SIG-M5 treated with dmso at 0.1 percent for 504 hours (cell line): ENCODE results near the gene MORF4L1.
"Not testable (repeated sequence)": the region's sequence is repeated elsewhere in the genome, so short reads cannot be mapped to it uniquely, and the experiment has no call there.

Experiments
- DNase-seq: peaks from one replicate; lab custom pipeline; 2025; ENCODE audit not compliant: unreplicated experiment; lab: John Stamatoyannopoulos, UW

The MORF4L1 gene

GRCh38 chr15:78872155-78872971 lies at the start of gene MORF4L1:
TSS of gene MORF4L1 (plus strand) at chr15:78872890. CDS start at chr15:78873018, 128 bp downstream.
- DNase-seq, result peak; percentile 87

- no peak for DNase-seq
These were observed 43.8 kb upstream of the MORF4L1 start for GRCh38 chr15:78828920-78829319.

- DNase-seq, result no peak
These were observed 42.0 kb upstream of the MORF4L1 start for GRCh38 chr15:78830514-78831228.

GRCh38 chr15:78831229-78832207 lies 41.2 kb upstream of the MORF4L1 start:
- no peak for DNase-seq

GRCh38 chr15:78836333-78836732 lies 36.4 kb upstream of the MORF4L1 start:
- no peak for DNase-seq

GRCh38 chr15:78837131-78837530 lies 35.6 kb upstream of the MORF4L1 start:
- no peak for DNase-seq

- no peak for DNase-seq
These were observed 35.1 kb upstream of the MORF4L1 start for GRCh38 chr15:78837543-78837942.

- no peak for DNase-seq
These were observed 34.2 kb upstream of the MORF4L1 start for GRCh38 chr15:78838489-78838888.

- not testable (repeated sequence) for DNase-seq
These were observed 33.5 kb upstream of the MORF4L1 start for GRCh38 chr15:78839151-78839550.

- DNase-seq, result peak; percentile 81
These were observed 31.9 kb upstream of the MORF4L1 start for GRCh38 chr15:78840661-78841375.

GRCh38 chr15:78841376-78841706 lies 31.3 kb upstream of the MORF4L1 start:
- DNase-seq, result no peak

- DNase-seq, result no peak
These were observed 30.8 kb upstream of the MORF4L1 start for GRCh38 chr15:78841891-78842290.

GRCh38 chr15:78842519-78842918 lies 30.2 kb upstream of the MORF4L1 start:
- no peak for DNase-seq

- DNase-seq, result not testable (repeated sequence)
These were observed 25.8 kb upstream of the MORF4L1 start for GRCh38 chr15:78846906-78847305.

GRCh38 chr15:78847387-78847906 lies 25.2 kb upstream of the MORF4L1 start:
- DNase-seq, result not testable (repeated sequence)

- no peak for DNase-seq
These were observed 22.3 kb upstream of the MORF4L1 start for GRCh38 chr15:78850352-78850751.

- DNase-seq, result no peak
These were observed 21.5 kb upstream of the MORF4L1 start for GRCh38 chr15:78850941-78851755.

GRCh38 chr15:78853500-78853899 lies 19.2 kb upstream of the MORF4L1 start:
- DNase-seq, result no peak

- no peak for DNase-seq
These were observed 17.8 kb upstream of the MORF4L1 start for GRCh38 chr15:78854833-78855372.
